Fibroblast of lung (primary cell): ENCODE results near the gene SENP1.

Experiments
- CTCF ChIP-seq, 2 donors: IDR thresholded peaks in 1 of 2; conservative IDR thresholded peaks in 1 of 2; 1 replicate in 1 of 2; 2 replicates in 1 of 2; pipeline ENCODE4 v1.5.1; 2011 to 2012; ENCODE audit warnings: low read length in 2 of 2, control low read depth in 1 of 2, inconsistent platforms in 1 of 2, low read depth in 1 of 2, mild to moderate bottlenecking in 1 of 2
- EZH2 ChIP-seq: IDR thresholded peaks from 2 replicates; pipeline ENCODE4 v1.5.1; 2012; ENCODE audit warnings: low read length, control low read depth, mild to moderate bottlenecking; ENCODE audit errors: missing control alignments

- no peak for TF ChIP-seq CTCF (conservative IDR thresholded peaks at IDR 0.05 in 1 of 2, IDR thresholded peaks at IDR 0.05 in 1 of 2; ENCODE audit: low read depth in 1 of 2, low read length in 2 of 2)
- TF ChIP-seq EZH2 = no peak
These were observed 75.7 kb downstream of the SENP1 start for GRCh38 chr12:48030173-48030650.
